ENCODE results near the gene PLPP4. TPM values are rescaled to one million over a fixed set of nuclear protein-coding genes. Genes with fewer than 3 reads are reported as not detected.

Gene PLPP4
- total and polyA plus RNA-seq, 2 of the 13 experiments (the other 11 are each of a cell fraction or from before 2014, with no cell fraction given): not detected

GRCh38 chr10:120424198-120424464, 32.9 kb upstream of the PLPP4 start:
- intact Hi-C loops (cut with micrococcal nuclease; ENCODE audit: unreplicated experiment) (no loop called here), in situ Hi-C loops (cut with HindIII; ENCODE audit: extremely low pct_ligation_motif_present, low pct_unique_long_range_greater_than_20kb) (loop anchor here (10.0 kb wide), 1 partner anchor 311 kb away; no protein-coding TSS in a partner anchor)
- CTCF ChIA-PET (ENCODE audit: low intra/inter-chr PET ratio, low total read pairs): interaction anchor here (2.4 kb wide), 1 partner anchor 312 kb away, joined by 10 read pairs; no protein-coding TSS in a partner anchor
- no peak for ATAC-seq
- Histone ChIP-seq H3K27me3 (ENCODE audit: control insufficient read depth in 1 of 2, insufficient read depth in 2 of 2, low read length in 2 of 2) (no peaks in the 10 kb centered on the region), H4K20me1 (ENCODE audit: insufficient read depth, low read length) (no peaks in the 10 kb centered on the region), H3K79me2 (ENCODE audit: insufficient read depth, low read length) (no peaks in the 10 kb centered on the region), H3K9ac (ENCODE audit: insufficient read depth, low read depth, low read length) (no peak overlapping the region), H2AFZ (ENCODE audit: low read length) (no peak overlapping the region), H3K27ac (ENCODE audit: extremely low read length, insufficient read depth, low read length) (no peak overlapping the region), H3K36me3 (replicated peaks in 1 of 2; ENCODE audit: control insufficient read depth in 1 of 2, insufficient read depth in 2 of 2, low read length in 2 of 2) (no peaks in the 10 kb centered on the region), H3K9me3 (ENCODE audit: low read length) (no peaks in the 10 kb centered on the region), H3K4me3 (replicated peaks in 1 of 3; ENCODE audit: insufficient read depth in 1 of 3, low read depth in 2 of 3, low read length in 3 of 3) (no peak overlapping the region), H3K4me2 (ENCODE audit: low read depth, low read length) (no peak overlapping the region), H3K4me1 (ENCODE audit: insufficient read depth, low read length) (no peaks in the 10 kb centered on the region)
- TF ChIP-seq ZSCAN9 (CRISPR knock-in tag; IDR thresholded peaks at IDR 0.05; ENCODE audit: borderline replicate concordance): no peak
- no peak for TF ChIP-seq CHD4 (IDR thresholded peaks at IDR 0.05; ENCODE audit: borderline replicate concordance, low read length)
- TF ChIP-seq SIN3A (IDR thresholded peaks at IDR 0.05; ENCODE audit: borderline replicate concordance, low read depth, low read length): no peak
- no peak for TF ChIP-seq ZNF780A (CRISPR knock-in tag; IDR thresholded peaks at IDR 0.05)
- TF ChIP-seq ZNF121 (CRISPR knock-in tag; IDR thresholded peaks at IDR 0.05): no peak
- TF ChIP-seq ZNF24 (IDR thresholded peaks at IDR 0.05): no peak
- TF ChIP-seq MTF2 (CRISPR knock-in tag; IDR thresholded peaks at IDR 0.05; ENCODE audit: borderline replicate concordance): no peak
- TF ChIP-seq CSRNP2 (CRISPR knock-in tag; conservative IDR thresholded peaks at IDR 0.05; ENCODE audit: low read depth): no peak
- no peak for TF ChIP-seq NR0B2 (CRISPR knock-in tag; IDR thresholded peaks at IDR 0.05)
- no peak for TF ChIP-seq KAT2B (IDR thresholded peaks at IDR 0.05; ENCODE audit: borderline replicate concordance, low read depth, low read length)
- no peak for TF ChIP-seq CEBPB (IDR thresholded peaks at IDR 0.05; ENCODE audit: borderline replicate concordance, low read depth, low read length)
- no peak for TF ChIP-seq MYPOP (CRISPR knock-in tag; IDR thresholded peaks at IDR 0.05)
- TF ChIP-seq ZNF75D (CRISPR knock-in tag; IDR thresholded peaks at IDR 0.05; ENCODE audit: borderline replicate concordance): no peak
- TF ChIP-seq SAP130 (CRISPR knock-in tag; IDR thresholded peaks at IDR 0.05; ENCODE audit: low read depth): no peak
- TF ChIP-seq SUZ12 (IDR thresholded peaks at IDR 0.05; ENCODE audit: low read depth, low read length): no peak
- no peak for TF ChIP-seq PHF8 (CRISPR knock-in tag; IDR thresholded peaks at IDR 0.05)
- no peak for TF ChIP-seq HES4 (CRISPR knock-in tag; IDR thresholded peaks at IDR 0.05; ENCODE audit: borderline replicate concordance)
- TF ChIP-seq KMT2B (CRISPR knock-in tag; IDR thresholded peaks at IDR 0.05): no peak
- TF ChIP-seq MXD1 (CRISPR knock-in tag; IDR thresholded peaks at IDR 0.05): no peak
- no peak for TF ChIP-seq EZH2 (conservative IDR thresholded peaks at IDR 0.05; ENCODE audit: low read depth, low read length)
- WGBS (ENCODE audit: low lambda C conversion rate): 29% methylated on average over 4 of the region's 4 CpGs
- FAIRE-seq: no peak
- no TSS peak for BruUV-seq (replicated peaks)
- POLR2A ChIA-PET: no interaction called here
- DNase-seq (ENCODE audit: low spot score): no peak

All from HepG2 (cell line).